DOHH2 (cell line): ENCODE results near the gene SLC6A17.

ENCODE experiments used
- H3F3A ChIP-seq: fragments of 200-600 bp; sonication (generic), shearing (Covaris generic); 2 replicates; pipeline ENCODE4 v1.6.0; 2016; ENCODE audit warnings: antibody characterized with exemption, mild to moderate bottlenecking; ENCODE audit not compliant: control insufficient read depth, insufficient read depth
- H3K27ac ChIP-seq: fragments of 200-600 bp; sonication (generic); 2 replicates; pipeline ENCODE4 v1.5.1; 2014; ENCODE audit warnings: low read depth, mild to moderate bottlenecking, low read length, moderate library complexity
- H3K27me3 ChIP-seq: fragments of 200-600 bp; sonication (generic); 2 replicates; pipeline ENCODE4 v1.6.1; 2014; ENCODE audit warnings: mild to moderate bottlenecking, low read length, mixed read lengths; ENCODE audit not compliant: control insufficient read depth
- H3K36me3 ChIP-seq: fragments of 200-600 bp; sonication (generic); 2 replicates; pipeline ENCODE4 v1.6.1; 2014; ENCODE audit warnings: mild to moderate bottlenecking, low read length, moderate library complexity, mixed read lengths; ENCODE audit not compliant: control insufficient read depth
- H3K4me1 ChIP-seq: fragments of 200-600 bp; sonication (generic); 2 replicates; pipeline ENCODE4 v1.6.1; 2014; ENCODE audit warnings: mild to moderate bottlenecking, low read length, mixed read lengths; ENCODE audit not compliant: control insufficient read depth
- H3K4me2 ChIP-seq: fragments of 200-600 bp; sonication (generic); 2 replicates; pipeline ENCODE4 v1.6.0; 2014; ENCODE audit warnings: mild to moderate bottlenecking, low read length, moderate library complexity
- H3K4me3 ChIP-seq: fragments of 200-600 bp; sonication (generic); 2 replicates; pipeline ENCODE4 v1.5.1; 2014; ENCODE audit warnings: mild to moderate bottlenecking, low read length, mixed read lengths
- H3K79me2 ChIP-seq: fragments of 200-600 bp; sonication (generic); 2 replicates; pipeline ENCODE4 v1.6.1; 2014; ENCODE audit warnings: mild to moderate bottlenecking, low read length, mixed read lengths; ENCODE audit not compliant: control insufficient read depth
- H3K9me2 ChIP-seq: fragments of 200-600 bp; sonication (generic); replicated peaks from 2 replicates; pipeline ENCODE4 v1.6.1; 2014; ENCODE audit warnings: mild to moderate bottlenecking, low read length, mixed read lengths; ENCODE audit not compliant: control insufficient read depth
- H3K9me3 ChIP-seq: fragments of 200-600 bp; sonication (generic); 2 replicates; pipeline ENCODE4 v1.6.1; 2014; ENCODE audit warnings: antibody characterized with exemption, low read length, mixed read lengths; ENCODE audit not compliant: control insufficient read depth, insufficient read depth
- H4K20me1 ChIP-seq: fragments of 200-600 bp; sonication (generic); 2 replicates; pipeline ENCODE4 v1.6.0; 2014; ENCODE audit warnings: low read depth, mild to moderate bottlenecking, antibody characterized with exemption, low read length, moderate library complexity; ENCODE audit not compliant: control insufficient read depth, insufficient read depth
- EZH2phosphoT487 ChIP-seq: fragments of 200-600 bp; sonication (generic); IDR thresholded peaks from 2 replicates; pipeline ENCODE4 v1.6.1; 2017; ENCODE audit warnings: borderline replicate concordance, mild to moderate bottlenecking, antibody characterized with exemption, low read length, moderate library complexity, mixed read lengths
- TF ChIP-seq, protein P1 (sequence below): fragments of 200-600 bp; sonication (generic); IDR thresholded peaks from one replicate; pipeline ENCODE4 v1.5.1; 2014; ENCODE audit warnings: antibody characterized with exemption, mild to moderate bottlenecking, low read depth, low read length; ENCODE audit not compliant: poor library complexity, severe bottlenecking

Gene SLC6A17

DNA sequence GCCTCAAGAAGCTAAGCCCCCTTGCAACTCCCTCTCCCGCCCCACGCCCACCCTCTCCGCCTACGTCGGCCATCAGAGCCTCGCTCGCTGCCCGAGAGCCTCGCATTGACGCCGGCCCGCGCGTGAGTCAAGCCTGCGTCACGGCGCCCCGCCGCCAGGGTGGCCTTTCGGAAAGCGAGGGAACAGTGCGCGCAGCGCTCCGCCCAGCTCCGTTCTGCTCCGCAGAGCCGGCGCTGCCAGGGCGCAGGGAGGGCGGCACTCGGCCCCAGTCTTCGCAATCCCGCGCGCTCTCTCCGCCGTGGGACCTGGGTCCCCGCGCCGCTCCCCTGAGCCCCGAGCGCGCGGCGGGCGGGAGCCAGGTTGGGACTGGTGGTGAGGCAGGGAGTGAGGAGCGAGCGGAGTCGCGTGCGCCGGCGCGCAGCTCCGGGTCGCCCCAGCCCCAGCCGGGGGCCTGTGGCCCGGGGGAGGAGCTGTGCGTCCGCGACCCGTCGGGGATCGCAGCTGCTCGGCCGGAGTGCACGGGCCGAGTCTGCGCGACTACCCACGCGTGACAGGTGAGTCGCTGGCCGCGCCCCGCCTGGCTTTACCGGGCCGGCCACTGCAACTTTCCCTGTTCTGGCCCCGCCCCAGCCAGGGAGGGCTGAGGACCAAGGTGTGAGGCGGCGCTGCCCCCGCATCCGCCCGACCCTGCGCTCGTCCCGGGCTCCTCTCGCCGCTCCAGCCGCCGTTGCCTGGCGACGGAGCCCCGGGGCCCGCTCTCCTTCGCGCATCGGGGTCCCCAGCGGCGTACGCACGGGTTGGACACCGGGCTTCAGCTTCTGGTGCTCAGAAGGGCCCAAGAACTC lies at the start of gene SLC6A17:
SLC6A17 (plus strand) TSS at position 165 of the 845 bp plus-strand sequence. CDS start 16,436 bp downstream, outside the sequence.
- Histone ChIP-seq H3K9me2 (no peaks in the 10 kb centered on the region), H3K9me3 (no peaks in the 10 kb centered on the region), H3K4me1 (no peaks in the 10 kb centered on the region), H4K20me1 (no peaks in the 10 kb centered on the region), H3K4me2 (no peak within 1 kb of the TSS), H3K36me3 (no peaks in the 10 kb centered on the region), H3K27me3 (peaks cover 46% of the 10 kb centered on the region), H3K4me3 (no peak within 1 kb of the TSS), H3F3A (no peaks in the 10 kb centered on the region), H3K79me2 (no peaks in the 10 kb centered on the region), H3K27ac (no peak within 1 kb of the TSS)
- TF ChIP-seq, protein P1, sequence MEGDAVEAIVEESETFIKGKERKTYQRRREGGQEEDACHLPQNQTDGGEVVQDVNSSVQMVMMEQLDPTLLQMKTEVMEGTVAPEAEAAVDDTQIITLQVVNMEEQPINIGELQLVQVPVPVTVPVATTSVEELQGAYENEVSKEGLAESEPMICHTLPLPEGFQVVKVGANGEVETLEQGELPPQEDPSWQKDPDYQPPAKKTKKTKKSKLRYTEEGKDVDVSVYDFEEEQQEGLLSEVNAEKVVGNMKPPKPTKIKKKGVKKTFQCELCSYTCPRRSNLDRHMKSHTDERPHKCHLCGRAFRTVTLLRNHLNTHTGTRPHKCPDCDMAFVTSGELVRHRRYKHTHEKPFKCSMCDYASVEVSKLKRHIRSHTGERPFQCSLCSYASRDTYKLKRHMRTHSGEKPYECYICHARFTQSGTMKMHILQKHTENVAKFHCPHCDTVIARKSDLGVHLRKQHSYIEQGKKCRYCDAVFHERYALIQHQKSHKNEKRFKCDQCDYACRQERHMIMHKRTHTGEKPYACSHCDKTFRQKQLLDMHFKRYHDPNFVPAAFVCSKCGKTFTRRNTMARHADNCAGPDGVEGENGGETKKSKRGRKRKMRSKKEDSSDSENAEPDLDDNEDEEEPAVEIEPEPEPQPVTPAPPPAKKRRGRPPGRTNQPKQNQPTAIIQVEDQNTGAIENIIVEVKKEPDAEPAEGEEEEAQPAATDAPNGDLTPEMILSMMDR: no peak
- TF ChIP-seq EZH2phosphoT487: no peak

DNA sequence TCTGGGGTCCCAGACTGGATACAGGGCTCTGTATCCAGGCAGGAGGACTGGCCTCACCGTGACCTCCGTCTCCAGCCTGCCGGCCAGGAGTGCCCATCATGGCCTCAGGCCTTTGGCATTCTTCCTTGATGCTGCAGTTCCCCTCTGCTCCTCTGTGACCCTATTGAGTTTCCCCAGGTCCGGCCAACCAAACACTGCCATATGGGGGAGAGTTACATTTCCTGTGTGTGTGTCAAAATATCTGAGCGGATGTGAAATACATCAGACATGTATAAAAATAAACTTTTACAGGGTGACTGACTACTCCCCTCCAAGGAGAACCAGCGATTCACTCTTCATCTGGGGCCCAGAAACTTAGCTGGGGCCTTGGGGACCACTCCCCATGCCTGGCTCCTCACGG lies 48.2 kb upstream of the SLC6A17 start:
- Histone ChIP-seq H3F3A (no peaks in the 10 kb centered on the region), H3K9me3 (no peaks in the 10 kb centered on the region), H3K27ac (peak overlapping the region; percentile 22; the same call in 1 of the 2 replicates), H4K20me1 (no peaks in the 10 kb centered on the region), H3K4me2 (peak overlapping the region; percentile 57), H3K27me3 (peaks cover 2% of the 10 kb centered on the region; the same call in 1 of the 2 replicates), H3K36me3 (no peaks in the 10 kb centered on the region), H3K79me2 (no peaks in the 10 kb centered on the region), H3K4me3 (peak overlapping the region; percentile 16), H3K4me1 (peaks cover 15% of the 10 kb centered on the region), H3K9me2 (no peaks in the 10 kb centered on the region)
- TF ChIP-seq, protein P1: no peak
- TF ChIP-seq EZH2phosphoT487: no peak

DNA sequence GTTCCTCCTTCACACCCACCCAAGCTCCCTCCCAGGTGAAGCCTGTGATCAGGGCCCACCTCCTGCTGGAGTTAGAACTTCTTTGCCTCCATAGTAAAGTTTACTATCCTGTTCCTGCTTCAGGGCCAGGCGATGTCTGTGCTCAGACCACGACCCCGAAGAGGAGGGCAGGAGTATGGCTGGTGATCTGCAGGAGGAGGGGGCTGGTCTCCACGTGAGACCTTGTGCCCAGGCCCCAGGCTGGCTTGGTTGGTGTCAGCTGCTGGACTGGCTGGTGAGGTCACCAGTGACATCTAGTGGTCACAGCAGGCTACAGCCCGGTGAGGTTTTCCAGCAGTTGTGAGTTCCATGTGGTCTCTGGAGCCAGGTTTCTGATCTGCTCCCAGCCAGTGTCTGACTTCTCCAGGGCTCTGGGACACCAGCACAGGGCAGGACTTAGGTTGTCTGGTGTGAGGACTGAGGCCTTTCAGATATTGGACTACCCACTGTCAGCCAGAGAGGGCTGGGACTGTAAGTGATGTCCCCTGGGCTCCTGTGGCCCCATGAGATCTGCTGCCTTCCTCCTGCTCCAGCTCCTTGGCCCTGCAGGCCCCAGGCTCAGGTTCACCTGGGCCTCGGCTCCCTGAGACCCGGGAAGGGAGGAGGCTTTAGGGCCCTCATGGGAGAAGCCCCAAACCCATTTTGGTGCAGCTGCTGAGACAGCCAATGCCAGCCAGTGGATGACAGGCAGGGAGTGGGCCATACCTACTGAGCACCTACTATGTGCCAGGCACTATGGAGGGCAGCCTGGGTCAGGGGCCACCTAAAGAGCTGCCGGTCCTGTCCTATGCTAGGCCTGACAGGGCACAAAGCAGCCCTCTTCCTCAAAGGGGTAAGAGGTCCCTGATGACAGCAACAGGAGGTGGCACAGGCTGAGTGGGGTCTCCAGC lies 44.0 kb upstream of the SLC6A17 start:
- Histone ChIP-seq H3K4me1 (peaks cover 15% of the 10 kb centered on the region), H3K36me3 (no peaks in the 10 kb centered on the region), H4K20me1 (no peaks in the 10 kb centered on the region), H3K4me2 (no peak overlapping the region), H3K4me3 (no peak overlapping the region), H3K9me3 (no peaks in the 10 kb centered on the region), H3F3A (no peaks in the 10 kb centered on the region), H3K27ac (no peak overlapping the region), H3K79me2 (no peaks in the 10 kb centered on the region), H3K27me3 (peaks cover 25% of the 10 kb centered on the region), H3K9me2 (no peaks in the 10 kb centered on the region)
- TF ChIP-seq EZH2phosphoT487: no peak
- TF ChIP-seq, protein P1: peak; percentile 93
